ENCODE measurements around the gene RHOJ. TPM values are rescaled to one million over a fixed set of nuclear protein-coding genes. Genes with fewer than 3 reads are reported as not detected.
"Not testable (repeated sequence)": the region's sequence is repeated elsewhere in the genome, so short reads cannot be mapped to it uniquely, and the experiment has no call there.

RHOJ gene
- polyA plus RNA-seq, 3 donors: 20.5 to 23.5 (median 23.0) TPM

DNA sequence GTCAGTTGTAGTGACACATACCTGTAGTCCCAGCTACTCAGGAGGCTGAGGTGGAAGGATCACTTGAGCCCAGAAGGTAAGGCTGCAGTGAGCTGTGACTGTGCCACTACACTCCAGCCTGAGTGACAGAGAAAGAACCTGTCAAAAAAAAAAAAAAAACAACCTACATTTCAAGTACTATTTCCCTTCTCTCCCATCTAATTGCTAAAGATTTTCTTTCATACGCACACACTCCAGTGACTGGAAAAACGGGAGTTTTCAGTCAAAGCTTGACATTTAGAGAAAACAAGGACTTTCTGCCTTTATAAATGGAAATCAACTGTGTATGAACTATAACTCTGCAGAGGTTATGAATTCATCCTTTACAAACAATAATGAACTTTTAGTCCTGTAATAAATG is 88.6 kb downstream of the RHOJ start:
- no peak for DNase-seq (ENCODE audit: low read depth in 3 of 3, low spot score in 2 of 3)

DNA sequence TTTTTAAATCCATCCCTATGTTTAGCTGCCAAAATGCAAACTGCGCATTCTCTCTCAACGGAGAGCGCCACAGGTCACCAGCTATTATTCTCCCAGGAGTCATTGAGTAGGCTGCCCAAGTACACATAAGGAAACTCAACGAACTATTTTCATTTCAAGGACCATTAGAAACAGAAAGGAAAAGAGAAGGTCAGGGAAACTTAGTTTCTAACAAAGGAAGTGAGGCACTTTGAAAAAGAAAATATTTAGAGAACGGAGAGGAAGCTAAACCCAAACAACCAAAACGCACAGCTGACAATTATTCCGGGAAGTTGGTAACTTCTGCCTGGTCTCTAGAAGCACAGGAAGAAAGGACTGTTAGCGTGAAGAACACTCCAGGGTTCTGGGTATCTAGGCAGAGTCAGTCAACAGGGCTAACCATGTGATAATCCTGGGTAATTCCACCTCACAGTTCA is 91.0 kb downstream of the RHOJ start:
- DNase-seq (ENCODE audit: low read depth in 3 of 3, low spot score in 2 of 3): no peak

DNA sequence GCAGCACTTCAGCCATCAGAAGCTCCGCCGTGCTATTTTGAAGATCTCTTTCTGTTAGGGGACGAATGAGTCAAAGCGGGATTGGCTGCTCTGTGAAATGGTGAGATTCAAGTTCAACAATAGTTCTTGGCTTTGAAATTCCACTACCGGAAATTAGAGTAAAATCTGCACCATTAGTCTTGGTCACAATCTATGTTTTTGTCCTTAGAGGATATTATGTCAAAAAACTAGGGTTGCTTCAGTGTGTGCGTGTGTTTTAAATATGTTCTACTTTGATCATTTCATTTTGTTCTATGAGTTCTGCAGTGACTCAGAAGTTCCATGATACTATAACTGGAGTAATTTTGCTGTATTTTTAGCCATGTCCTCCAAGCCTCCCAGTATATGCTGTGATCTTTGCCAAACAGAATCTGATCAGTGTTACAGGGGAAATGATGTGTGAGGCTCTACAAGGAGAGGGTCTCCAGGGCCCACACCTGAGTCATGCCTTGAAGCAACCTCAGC is 91.9 kb downstream of the RHOJ start:
- no peak for DNase-seq (ENCODE audit: low read depth in 3 of 3, low spot score in 2 of 3)

DNA sequence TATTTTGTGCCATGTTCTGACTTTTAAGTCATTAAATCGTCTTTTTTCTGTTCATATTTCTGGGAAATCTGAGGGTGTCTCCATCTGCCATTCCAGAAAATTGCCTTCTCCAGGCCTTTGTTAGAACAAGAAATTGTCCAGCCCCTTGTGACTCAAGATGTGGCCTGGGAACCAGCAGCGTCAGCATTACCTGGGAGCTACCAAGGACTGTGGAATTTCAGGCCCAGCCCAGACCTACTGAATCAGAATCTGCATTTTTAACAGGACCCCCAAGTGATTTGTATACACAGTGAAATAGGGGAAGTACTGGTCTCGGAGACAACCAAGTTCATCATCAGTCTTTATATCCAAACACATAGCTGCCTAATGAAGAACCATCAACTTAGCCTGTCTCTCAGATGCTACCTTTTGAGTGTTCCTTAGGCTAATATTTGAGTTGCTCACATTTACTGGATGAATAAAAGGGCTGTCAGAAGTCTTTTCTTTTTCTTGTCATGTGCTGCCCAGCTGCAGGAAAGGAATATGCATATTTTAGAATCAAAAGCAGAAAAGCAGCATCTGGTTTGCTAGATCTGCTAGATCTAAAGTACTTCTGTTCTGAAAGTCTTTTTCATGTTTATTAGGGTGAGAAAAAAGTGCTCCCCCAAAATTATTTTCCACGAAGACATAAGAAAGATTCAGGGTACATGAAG is 93.3 kb downstream of the RHOJ start:
- no peak for DNase-seq (ENCODE audit: low read depth in 3 of 3, low spot score in 2 of 3)

DNA sequence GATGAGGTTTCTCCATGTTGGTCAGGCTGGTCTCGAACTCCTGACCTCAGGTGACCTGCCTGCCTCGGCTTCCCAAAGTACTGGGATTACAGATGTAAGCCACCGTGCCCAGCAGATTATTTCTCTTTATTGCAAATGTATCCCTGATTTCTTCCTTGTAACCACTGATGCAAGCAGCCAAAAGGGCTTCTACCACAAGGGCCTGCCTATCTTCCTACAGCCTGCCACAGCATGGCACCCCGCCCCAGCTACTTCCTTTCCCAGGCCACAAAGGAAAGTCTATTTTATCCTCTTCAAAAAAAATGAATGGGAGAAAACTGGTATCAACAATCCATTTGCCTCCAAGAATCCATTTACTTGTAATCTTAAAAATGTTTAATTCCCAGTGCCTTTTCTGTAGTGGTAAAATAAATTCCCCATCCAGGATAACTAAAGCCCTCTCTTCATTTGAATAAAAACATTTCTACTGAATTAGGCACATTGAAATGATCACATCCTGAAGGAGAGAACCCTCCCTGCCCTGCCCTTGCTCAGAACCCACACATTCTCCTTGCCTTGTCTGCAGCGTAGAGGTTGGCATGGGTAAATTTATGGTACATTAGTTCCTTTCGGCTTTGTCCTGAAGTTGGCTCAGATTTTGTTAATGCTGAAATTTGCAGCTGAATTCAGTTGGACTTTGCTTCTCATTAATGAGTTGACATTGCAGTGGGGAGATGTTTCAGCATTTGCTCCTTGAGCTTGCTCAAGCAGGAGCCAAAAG is 95.3 kb downstream of the RHOJ start:
- no peak for DNase-seq (ENCODE audit: low read depth in 3 of 3, low spot score in 2 of 3)

DNA sequence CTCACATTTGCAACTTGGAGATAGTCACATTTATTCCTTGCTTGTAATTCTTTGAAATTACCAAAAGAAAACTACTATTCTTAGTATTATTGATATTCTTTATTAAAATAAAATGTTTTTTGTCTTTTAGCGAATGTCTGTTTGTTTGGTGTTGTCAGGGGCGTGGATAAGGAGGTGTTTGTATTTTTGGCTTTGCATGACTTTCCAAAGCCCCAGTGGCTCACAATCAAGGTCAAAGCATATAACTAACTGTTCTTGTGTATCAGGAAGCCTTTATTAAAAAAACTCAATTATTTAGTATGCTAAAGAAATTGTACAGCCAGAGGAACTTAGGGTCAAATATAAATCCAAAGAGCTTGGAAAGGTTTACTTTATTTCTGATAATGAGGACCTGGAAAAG is 96.6 kb downstream of the RHOJ start:
- no peak for DNase-seq (ENCODE audit: low read depth in 3 of 3, low spot score in 2 of 3)

DNA sequence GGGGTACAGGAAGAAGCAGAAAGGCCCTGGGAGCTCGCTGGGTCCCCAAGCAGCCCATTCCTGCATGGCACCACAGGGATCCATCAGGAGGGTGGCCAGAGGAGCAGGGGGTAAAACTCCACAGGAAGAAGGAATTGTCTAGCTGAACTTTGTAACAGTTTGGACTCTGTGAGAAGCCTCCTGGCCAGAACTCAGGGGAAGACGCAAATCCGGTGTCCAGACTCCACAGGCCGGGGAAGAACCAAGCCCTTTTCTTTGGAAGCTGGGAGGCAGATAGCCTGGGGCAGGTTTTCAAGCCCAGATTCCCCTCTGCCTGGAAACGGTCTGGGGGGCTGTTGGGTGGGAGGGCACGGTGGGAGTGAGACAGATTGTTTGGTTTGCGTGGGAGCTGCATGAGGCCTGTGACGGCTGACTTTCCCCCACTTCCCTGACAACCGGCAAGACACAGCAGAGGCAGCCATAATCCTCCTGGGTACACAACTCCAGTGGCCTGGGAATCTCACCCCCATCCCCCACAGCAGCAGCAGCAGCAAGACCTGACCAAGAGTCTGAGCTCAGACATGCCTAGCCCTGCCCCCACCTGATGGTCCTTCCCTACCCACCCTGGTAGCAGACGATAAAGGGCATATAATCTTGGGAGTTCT is 97.8 kb downstream of the RHOJ start:
- no peak for DNase-seq (ENCODE audit: low read depth in 3 of 3, low spot score in 2 of 3)

DNA sequence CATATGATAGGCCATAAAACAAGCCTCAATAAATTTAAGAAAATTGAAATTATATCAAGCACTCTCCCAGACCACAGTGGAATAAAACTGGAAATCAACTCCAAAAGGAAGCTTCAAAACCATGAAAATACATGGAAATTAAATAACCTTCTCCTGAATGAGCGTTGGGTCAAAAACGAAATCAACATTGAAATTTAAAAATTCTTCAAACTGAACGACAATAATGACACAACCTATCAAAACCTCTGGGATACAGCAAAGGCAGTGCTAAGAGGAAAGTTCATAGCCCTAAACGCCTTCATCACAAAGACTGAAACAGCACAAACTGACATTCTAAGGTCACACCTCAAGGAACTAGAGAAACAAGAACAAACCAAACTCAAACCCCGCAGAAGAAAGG is 100.2 kb downstream of the RHOJ start:
- DNase-seq (ENCODE audit: low read depth in 3 of 3, low spot score in 2 of 3): not testable (repeated sequence)

DNA sequence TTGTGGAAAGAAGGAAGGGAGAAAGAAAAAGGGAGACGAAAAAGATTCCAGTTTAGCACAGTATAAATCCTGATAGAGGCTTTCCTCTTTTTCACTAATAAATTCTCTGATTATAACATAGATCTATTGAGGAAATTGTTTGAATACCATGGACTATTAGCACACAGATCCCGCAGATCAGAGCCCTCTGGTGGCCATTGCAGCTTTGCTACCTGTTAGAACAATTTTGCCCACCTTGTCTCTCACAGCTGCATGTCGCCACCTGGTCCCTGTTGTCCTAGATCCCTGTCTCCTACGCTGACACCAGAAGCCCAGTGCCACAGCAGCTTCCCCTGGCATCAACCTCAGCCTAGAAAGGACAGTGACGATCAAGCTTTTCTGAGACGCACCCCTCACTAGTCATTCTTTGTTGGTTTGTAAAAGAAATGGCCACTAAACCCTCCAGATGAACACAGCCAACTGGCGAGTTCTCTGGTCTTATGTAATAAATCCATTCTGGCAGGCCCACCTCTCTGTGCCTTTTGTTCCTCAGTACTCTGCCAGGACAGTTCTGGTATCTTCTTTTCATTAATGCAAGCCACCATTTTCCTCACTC is 104.6 kb downstream of the RHOJ start:
- DNase-seq (ENCODE audit: low read depth in 3 of 3, low spot score in 2 of 3): no peak

DNA sequence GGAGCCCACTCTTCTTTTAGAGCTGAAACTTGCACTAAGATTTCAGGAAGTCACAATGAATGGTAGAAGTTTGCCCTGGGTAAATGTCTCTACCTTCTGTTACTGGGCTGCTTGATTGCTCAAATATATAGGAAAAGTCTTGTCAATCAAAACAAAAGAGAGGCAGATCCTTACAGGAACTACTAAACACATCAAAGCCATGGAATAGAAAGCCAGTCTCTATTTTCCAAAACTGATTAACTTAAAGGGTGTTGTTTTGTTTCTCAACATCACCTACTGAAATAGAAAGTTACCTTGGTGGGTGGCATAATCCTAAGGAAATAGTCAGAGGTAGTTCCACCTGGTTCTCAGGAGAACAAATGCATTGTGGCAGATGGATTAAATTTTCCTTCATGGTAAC is 114.6 kb downstream of the RHOJ start, which contains the start of gene GPHB5:
TSS of gene GPHB5 (minus strand) at position 101 of the 400 bp plus-strand sequence. CDS start 1,086 bp downstream, outside the sequence.
- no peak for DNase-seq (ENCODE audit: low read depth in 3 of 3, low spot score in 2 of 3)

DNA sequence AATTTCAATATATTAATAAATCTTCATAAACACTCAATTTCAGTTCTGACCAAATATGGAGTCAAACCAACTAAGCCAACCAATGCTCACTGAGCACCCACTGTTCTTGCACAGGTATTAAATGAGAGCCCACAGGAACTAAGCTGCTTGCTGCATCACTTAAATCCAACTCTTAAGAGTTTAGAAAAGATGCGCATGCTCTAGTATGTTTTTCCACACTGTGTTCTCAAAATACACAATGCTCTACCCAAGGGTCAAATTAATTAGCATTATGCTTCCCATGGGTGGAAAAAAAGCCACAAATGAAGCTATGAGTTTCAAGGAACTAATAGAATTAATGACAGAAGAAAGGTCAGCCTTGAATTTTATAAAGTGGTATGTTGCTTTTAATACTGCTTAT is 118.2 kb downstream of the RHOJ start:
- no peak for DNase-seq (ENCODE audit: low read depth in 3 of 3, low spot score in 2 of 3)

DNA sequence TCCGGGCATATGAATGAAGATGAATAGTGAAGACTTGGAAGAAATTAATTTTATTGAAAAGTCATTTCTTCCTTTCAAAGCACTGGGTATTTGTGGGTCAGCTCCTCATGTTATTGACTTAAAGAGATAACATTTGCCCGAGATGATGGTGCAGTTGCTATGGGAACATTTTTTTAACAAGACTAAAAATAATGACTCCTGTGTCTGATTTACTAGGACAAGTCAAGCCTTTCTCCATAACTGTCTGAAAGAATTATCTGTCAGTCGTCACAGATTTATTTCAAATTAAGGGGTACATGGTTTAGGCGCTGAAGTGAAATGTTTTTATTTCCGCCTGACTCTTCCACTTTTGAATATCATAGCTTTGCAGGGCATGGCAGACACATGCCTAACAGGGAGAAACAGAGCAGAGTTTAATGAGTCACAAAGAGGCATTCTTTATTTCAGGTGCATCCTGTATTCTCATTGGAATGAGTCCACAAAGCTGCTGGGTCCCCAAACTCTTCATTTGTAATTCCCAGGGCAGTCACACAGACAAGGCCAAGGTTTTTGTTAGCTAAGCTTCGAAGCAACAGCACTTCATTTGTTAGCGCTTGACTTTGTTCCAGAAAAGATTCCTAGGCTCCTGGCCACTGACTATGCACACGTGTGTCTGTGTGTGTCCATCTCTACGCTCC is 118.8 kb downstream of the RHOJ start:
- DNase-seq (ENCODE audit: low read depth in 3 of 3, low spot score in 2 of 3): no peak

DNA sequence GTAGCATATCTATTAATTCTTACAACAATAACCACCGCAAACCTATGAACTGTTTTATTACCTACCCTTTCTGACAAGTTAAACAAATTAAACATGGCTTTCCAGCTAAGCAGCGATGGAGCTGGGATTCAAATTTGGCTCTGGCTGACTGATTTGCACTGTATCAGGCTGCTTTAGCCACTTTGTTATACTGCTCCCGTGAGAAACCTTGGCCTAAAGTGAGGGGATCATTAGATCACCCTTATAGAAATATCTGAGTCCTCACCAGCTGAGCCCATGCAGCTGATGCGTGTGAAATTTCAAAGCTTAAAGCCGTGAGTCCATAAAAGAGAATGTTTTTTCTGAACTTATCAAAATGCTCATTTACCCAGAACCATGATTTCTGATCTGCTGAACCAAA is 122.6 kb downstream of the RHOJ start:
- no peak for DNase-seq (ENCODE audit: low read depth in 3 of 3, low spot score in 2 of 3)

DNA sequence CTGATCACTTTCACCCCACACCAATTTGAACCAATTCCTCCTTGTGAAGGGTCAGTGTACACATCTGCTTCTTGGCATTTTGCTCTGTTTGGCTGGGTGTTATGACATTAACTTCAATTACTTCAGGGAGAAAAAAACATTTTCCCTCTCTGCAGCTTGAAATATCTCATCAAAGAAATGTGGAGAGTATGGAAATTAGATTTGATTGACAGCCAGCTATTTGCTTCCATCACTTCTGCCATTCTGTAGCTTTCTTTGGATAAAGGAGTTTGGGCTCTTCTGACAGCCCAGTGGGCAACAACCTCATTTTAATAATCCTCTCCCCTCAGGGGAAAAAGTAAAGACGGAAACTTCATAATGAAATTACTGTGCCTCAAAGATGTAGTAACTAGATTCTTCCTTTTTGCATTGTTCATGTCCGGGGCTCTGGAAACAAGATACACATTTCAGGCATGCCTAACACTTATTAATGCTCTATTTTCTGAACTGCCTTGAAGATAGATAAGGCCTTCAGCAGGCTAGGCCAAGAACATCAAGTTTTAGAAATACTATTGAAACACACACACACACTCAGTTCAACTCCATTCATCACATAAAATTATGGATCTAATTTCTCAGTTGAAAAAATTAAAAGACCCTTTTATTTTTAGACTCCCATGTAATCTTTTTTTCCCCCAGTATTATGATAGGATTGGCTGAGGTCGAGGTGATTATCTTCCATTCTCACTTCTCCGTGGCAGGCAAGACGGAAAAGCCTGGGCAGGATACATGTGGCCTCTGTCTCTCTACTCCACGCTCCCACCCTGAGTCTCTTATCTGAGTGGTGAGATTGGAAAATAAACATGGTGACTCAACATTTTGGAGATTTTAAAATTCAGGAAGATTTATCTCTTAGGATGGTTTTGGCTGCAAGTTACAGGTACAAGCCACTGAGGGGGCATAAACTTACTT is 124.8 kb downstream of the RHOJ start:
- no peak for DNase-seq (ENCODE audit: low read depth in 3 of 3, low spot score in 2 of 3)

DNA sequence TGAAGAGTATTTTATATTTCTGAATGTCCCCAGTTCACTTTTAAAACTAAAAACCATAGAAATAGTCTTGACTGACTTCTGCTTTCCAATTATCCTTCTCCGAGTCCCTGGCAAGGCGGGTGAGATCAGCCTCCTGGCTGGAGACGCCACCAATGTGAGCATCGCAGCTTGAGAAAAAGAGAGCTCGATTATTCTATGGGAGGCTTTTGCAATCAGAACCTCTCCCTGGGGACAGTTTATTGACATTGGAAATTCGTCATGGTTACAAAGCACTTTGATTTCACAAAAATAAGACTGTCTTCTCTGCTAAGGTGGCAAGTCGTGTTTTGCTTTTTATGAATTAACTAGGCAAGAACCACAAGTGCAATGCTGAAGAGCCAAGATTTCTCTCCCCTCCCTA is 138.1 kb downstream of the RHOJ start:
- DNase-seq (ENCODE audit: low read depth in 3 of 3, low spot score in 2 of 3): no peak
